GM18951 (cell line): ENCODE measurements around the gene KDM4F.

Experiments
- POLR2A ChIP-seq: IDR thresholded peaks from 4 replicates; pipeline ENCODE4 v1.6.1; 2011; ENCODE audit warnings: mild to moderate bottlenecking; ENCODE audit not compliant: insufficient read length, insufficient read depth; ENCODE audit errors: extremely low read depth
- in situ Hi-C: fragments of 300-500 bp; cut with MboI; formaldehyde crosslinking; loops from one replicate; pipeline ENCODE4 v1.12.0; 2022; ENCODE audit warnings: low sequenced_read_pairs, mixed read lengths, inconsistent platforms; ENCODE audit not compliant: unreplicated experiment

KDM4F gene

GRCh38 chr11:95088946-95089619 lies 39.9 kb downstream of the KDM4F start:
- in situ Hi-C loops: no loop called here
- no peak for TF ChIP-seq POLR2A

- TF ChIP-seq POLR2A: peak; percentile 94
- in situ Hi-C loops: no loop called here
These were observed 40.7 kb downstream of the KDM4F start, which contains the start of gene ENDOD1 for GRCh38 chr11:95089620-95090542. TSS of gene ENDOD1 (plus strand) at chr11:95089846. CDS start at chr11:95089928, 82 bp downstream.

GRCh38 chr11:95091663-95092180 lies 42.5 kb downstream of the KDM4F start:
- in situ Hi-C loops: no loop called here

GRCh38 chr11:95092549-95093324 lies 43.5 kb downstream of the KDM4F start:
- in situ Hi-C loops: no loop called here
- no peak for TF ChIP-seq POLR2A

More at GRCh38 chr11:95091663-95092180, 42.5 kb downstream of the KDM4F start:
- TF ChIP-seq POLR2A: no peak

- no peak for TF ChIP-seq POLR2A
- in situ Hi-C loops: no loop called here
These were observed 44.3 kb downstream of the KDM4F start for GRCh38 chr11:95093548-95093947.

GRCh38 chr11:95095858-95096587 lies 46.8 kb downstream of the KDM4F start:
- in situ Hi-C loops: no loop called here
- no peak for TF ChIP-seq POLR2A

GRCh38 chr11:95097209-95097608 lies 48.0 kb downstream of the KDM4F start:
- TF ChIP-seq POLR2A: no peak
- in situ Hi-C loops: no loop called here

GRCh38 chr11:95098826-95099225 lies 49.6 kb downstream of the KDM4F start:
- no peak for TF ChIP-seq POLR2A
- in situ Hi-C loops: no loop called here

- in situ Hi-C loops: no loop called here
These were observed 51.0 kb downstream of the KDM4F start for GRCh38 chr11:95100191-95100648.

More at GRCh38 chr11:95100191-95100648, 51.0 kb downstream of the KDM4F start:
- no peak for TF ChIP-seq POLR2A
